Neuron (in vitro differentiated cells): ENCODE measurements around the gene VIM.
"Not testable (repeated sequence)": the region's sequence is repeated elsewhere in the genome, so short reads cannot be mapped to it uniquely, and the experiment has no call there.

ENCODE experiments used
- H2AFZ ChIP-seq: one replicate; pipeline ENCODE4 v1.6.1; 2013; ENCODE audit warnings: low read depth, mild to moderate bottlenecking, inconsistent platforms, low read length, moderate library complexity
- H3K27me3 ChIP-seq: one replicate; pipeline ENCODE4 v1.6.1; 2013; ENCODE audit warnings: low read length; ENCODE audit not compliant: insufficient read depth
- H3K36me3 ChIP-seq: one replicate; pipeline ENCODE4 v1.6.1; 2013; ENCODE audit warnings: low read length; ENCODE audit not compliant: insufficient read depth
- H3K4me1 ChIP-seq: one replicate; pipeline ENCODE4 v1.6.1; 2013; ENCODE audit warnings: low read length; ENCODE audit not compliant: insufficient read depth
- H3K4me3 ChIP-seq: 2 replicates; pipeline ENCODE4 v1.5.1; 2013; ENCODE audit warnings: mild to moderate bottlenecking, low read length, moderate library complexity
- H3K9me3 ChIP-seq: one replicate; pipeline ENCODE4 v1.6.1; 2013; ENCODE audit warnings: low read length

VIM gene

DNA sequence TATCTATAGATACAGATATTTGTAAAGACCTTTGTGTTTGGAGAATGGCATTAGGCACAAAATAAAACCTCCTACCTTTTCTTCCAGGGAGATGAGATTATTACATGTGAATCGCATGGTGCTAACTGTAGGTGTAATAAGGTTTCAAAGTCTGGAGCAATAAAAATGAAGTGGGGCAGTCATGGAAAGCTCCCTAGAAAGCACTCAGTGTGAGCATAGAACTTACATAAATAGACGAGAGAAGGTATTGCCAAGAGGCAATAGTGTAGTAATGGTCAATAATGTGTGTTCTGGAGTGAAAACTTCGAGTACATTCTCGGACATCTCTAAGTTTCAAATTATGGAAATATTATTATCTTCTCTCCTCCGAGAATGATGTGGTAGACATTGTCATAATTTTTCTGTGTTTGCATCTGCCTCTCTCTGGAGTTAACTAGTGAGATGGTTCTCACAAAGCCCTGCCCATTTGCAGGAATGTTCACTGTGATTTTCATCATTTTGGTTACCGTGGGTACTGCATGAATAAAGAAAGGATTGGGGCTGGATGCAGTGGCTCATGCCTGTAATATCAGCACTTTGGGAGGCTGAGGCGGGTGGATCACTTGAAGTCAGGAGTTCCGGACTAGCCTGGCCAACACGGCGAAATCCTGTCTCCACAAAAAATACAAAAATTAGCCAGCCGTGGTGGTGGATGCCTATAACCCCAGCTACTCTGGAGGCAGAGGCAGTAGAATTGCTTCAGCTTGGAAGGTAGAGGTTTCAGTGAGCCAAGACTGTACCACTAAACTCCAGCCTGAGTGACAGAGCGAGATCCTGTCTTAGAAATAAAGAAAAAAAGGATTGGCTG, 10.6 kb downstream of the VIM start:
- Histone ChIP-seq H3K27me3 (no peaks in the 10 kb centered on the region), H3K4me3 (no peak overlapping the region), H2AFZ (no peak overlapping the region), H3K4me1 (peaks cover 31% of the 10 kb centered on the region), H3K9me3 (no peaks in the 10 kb centered on the region), H3K36me3 (peaks cover 42% of the 10 kb centered on the region)

- Histone ChIP-seq H3K36me3 (peaks cover 35% of the 10 kb centered on the region), H3K27me3 (no peaks in the 10 kb centered on the region), H3K9me3 (no peaks in the 10 kb centered on the region), H3K4me3 (no peak overlapping the region), H3K4me1 (peaks cover 25% of the 10 kb centered on the region), H2AFZ (no peak overlapping the region)
Measured at GRCh38 chr10:17239345-17240085, 11.5 kb downstream of the VIM start.

GRCh38 chr10:17240096-17240495, 12.1 kb downstream of the VIM start:
- Histone ChIP-seq H3K9me3 (no peaks in the 10 kb centered on the region), H3K4me1 (peaks cover 20% of the 10 kb centered on the region), H2AFZ (no peak overlapping the region), H3K36me3 (peaks cover 29% of the 10 kb centered on the region), H3K4me3 (no peak overlapping the region), H3K27me3 (no peaks in the 10 kb centered on the region)

- H3K4me3 ChIP-seq: no peak overlapping the region
- no peak overlapping the region for H2AFZ ChIP-seq
- peaks cover 24% of the 10 kb centered on the region for H3K36me3 ChIP-seq
- no peaks in the 10 kb centered on the region for H3K9me3 ChIP-seq
- H3K27me3 ChIP-seq: no peaks in the 10 kb centered on the region
- H3K4me1 ChIP-seq: peaks cover 14% of the 10 kb centered on the region
Measured at GRCh38 chr10:17240616-17241015, 12.6 kb downstream of the VIM start.

- H3K4me1 ChIP-seq: peaks cover 8% of the 10 kb centered on the region
- H3K27me3 ChIP-seq: no peaks in the 10 kb centered on the region
- no peak overlapping the region for H3K4me3 ChIP-seq
- no peak overlapping the region for H2AFZ ChIP-seq
- H3K36me3 ChIP-seq: peaks cover 12% of the 10 kb centered on the region
- no peaks in the 10 kb centered on the region for H3K9me3 ChIP-seq
Measured at GRCh38 chr10:17241611-17242333, 13.7 kb downstream of the VIM start.

- Histone ChIP-seq H3K9me3 (peaks cover 5% of the 10 kb centered on the region), H3K27me3 (no peaks in the 10 kb centered on the region), H3K4me3 (no peak overlapping the region), H3K4me1 (no peaks in the 10 kb centered on the region), H3K36me3 (no peaks in the 10 kb centered on the region), H2AFZ (no peak overlapping the region)
Measured at GRCh38 chr10:17244700-17245365, 16.8 kb downstream of the VIM start.

GRCh38 chr10:17247210-17247609, 19.2 kb downstream of the VIM start:
- Histone ChIP-seq H3K4me3 (no peak overlapping the region), H3K36me3 (no peaks in the 10 kb centered on the region), H3K27me3 (no peaks in the 10 kb centered on the region), H3K9me3 (peaks cover 5% of the 10 kb centered on the region), H3K4me1 (no peaks in the 10 kb centered on the region), H2AFZ (no peak overlapping the region)

DNA sequence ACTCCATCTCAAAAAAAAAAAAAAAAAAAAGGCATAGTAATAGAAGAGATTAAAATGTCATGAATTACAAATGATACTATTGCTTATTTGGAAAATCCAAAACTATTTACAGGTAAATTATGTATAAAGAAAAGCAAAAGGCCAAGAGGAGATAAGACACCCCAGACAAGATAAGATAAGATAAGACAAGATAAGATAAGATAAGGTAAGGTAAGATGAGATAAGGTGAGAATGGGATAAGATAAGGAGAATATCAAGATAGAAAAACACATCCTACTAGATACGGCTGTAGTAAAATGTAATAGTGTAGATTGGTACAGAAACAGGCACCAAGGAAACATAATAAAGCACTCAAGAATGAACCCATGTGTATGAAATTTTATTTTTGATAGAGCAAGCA, 20.9 kb downstream of the VIM start:
- no peaks in the 10 kb centered on the region for H3K36me3 ChIP-seq
- no peak overlapping the region for H2AFZ ChIP-seq
- H3K4me1 ChIP-seq: no peaks in the 10 kb centered on the region
- no peaks in the 10 kb centered on the region for H3K27me3 ChIP-seq
- H3K4me3 ChIP-seq: no peak overlapping the region
- H3K9me3 ChIP-seq: peaks cover 5% of the 10 kb centered on the region

- H3K36me3 ChIP-seq: no peaks in the 10 kb centered on the region
- H3K4me1 ChIP-seq: no peaks in the 10 kb centered on the region
- no peak overlapping the region for H2AFZ ChIP-seq
- no peak overlapping the region for H3K4me3 ChIP-seq
- H3K9me3 ChIP-seq: peaks cover 5% of the 10 kb centered on the region
- H3K27me3 ChIP-seq: no peaks in the 10 kb centered on the region
Measured at GRCh38 chr10:17249820-17250219, 21.8 kb downstream of the VIM start.

GRCh38 chr10:17250736-17251135, 22.7 kb downstream of the VIM start:
- no peaks in the 10 kb centered on the region for H3K36me3 ChIP-seq
- peaks cover 5% of the 10 kb centered on the region for H3K9me3 ChIP-seq
- no peaks in the 10 kb centered on the region for H3K4me1 ChIP-seq

GRCh38 chr10:17254543-17255050, 26.6 kb downstream of the VIM start:
- not testable (repeated sequence) for H3K9me3 ChIP-seq, H3K27me3 ChIP-seq

More at GRCh38 chr10:17250736-17251135, 22.7 kb downstream of the VIM start:
- Histone ChIP-seq H2AFZ (no peak overlapping the region), H3K27me3 (no peaks in the 10 kb centered on the region), H3K4me3 (no peak overlapping the region)

DNA sequence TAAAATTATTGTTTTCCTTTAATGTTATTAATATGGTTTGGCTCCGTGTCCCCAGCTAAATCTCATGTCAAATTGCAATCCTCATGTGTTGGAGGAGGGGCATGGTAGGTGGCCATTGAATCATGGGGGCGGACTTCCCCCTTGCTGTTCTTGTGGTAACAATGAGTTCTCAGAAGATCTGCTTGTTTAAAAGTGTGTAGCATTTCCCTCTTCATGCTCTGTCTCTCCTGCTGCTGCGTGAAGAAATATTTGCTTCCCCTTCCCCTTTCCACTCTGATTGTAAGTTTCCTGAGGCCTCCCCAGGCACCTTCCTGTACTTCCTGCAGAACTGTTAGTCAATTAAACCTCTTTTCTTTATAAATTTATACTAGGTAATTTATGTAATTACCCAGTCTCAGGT, 27.5 kb downstream of the VIM start:
- H3K9me3 ChIP-seq: no peaks in the 10 kb centered on the region
- no peaks in the 10 kb centered on the region for H3K27me3 ChIP-seq
- H3K36me3 ChIP-seq: no peaks in the 10 kb centered on the region
- H3K4me3 ChIP-seq: no peak overlapping the region
- H3K4me1 ChIP-seq: peaks cover 6% of the 10 kb centered on the region
- H2AFZ ChIP-seq: no peak overlapping the region

More at GRCh38 chr10:17254543-17255050, 26.6 kb downstream of the VIM start:
- H3K4me1 ChIP-seq, H3K36me3 ChIP-seq, H3K4me3 ChIP-seq, H2AFZ ChIP-seq: not testable (repeated sequence)
